HepG2 (cell line): ENCODE measurements around the gene HEPACAM2. TPM values are rescaled to one million over a fixed set of nuclear protein-coding genes. Genes with fewer than 3 reads are reported as not detected.

Source experiments
- ATAC-seq: fragments of 200-7000 bp; cut with Tn5 transposase; 3 replicates; pipeline ENCODE4 v1.9.1; 2020; ENCODE audit warnings: mild to moderate bottlenecking, moderate library complexity
- BruUV-seq: library from RNA; stranded (reverse); fragments of 400-500 nt; replicated peaks from 2 replicates; lab custom pipeline; 2021; lab: Mats Ljungman, UMichigan
- CTCF ChIA-PET: fragments of 300-600 bp; formaldehyde crosslinking; extraction: SDS; loops from one replicate; lab custom pipeline; 2021; ENCODE audit warnings: low total read pairs, inconsistent platforms, low intra/inter-chr PET ratio; lab: Yijun Ruan, JAX
- POLR2A ChIA-PET: fragments of 350-600 bp; sonication (Branson Sonifier 250); formaldehyde crosslinking; loops from one replicate; lab custom pipeline; 2020; ENCODE audit warnings: antibody characterized with exemption, inconsistent platforms; lab: Yijun Ruan, JAX
- DNase-seq: peaks from one replicate; pipeline ENCODE4 v3.0.0-alpha.2; 2015; ENCODE audit warnings: low spot score
- FAIRE-seq: peaks from 3 replicates; lab custom pipeline; 2011; peaks lifted over from hg19 to GRCh38; lab: Jason Lieb, UNC
- H2AFZ ChIP-seq: one replicate; pipeline ENCODE4 v1.6.1; 2011; ENCODE audit warnings: low read length, inconsistent platforms
- H3K27ac ChIP-seq: fragments of 300-600 bp; 3 replicates; pipeline ENCODE4 v1.8.0; 2011; ENCODE audit warnings: mixed run types, mild to moderate bottlenecking, mixed read lengths, low read length, inconsistent platforms; ENCODE audit not compliant: insufficient read depth; ENCODE audit errors: extremely low read length
- H3K27me3 ChIP-seq, 2 experiments: fragments of 200-600 bp in 1 of 2; 2 replicates in 1 of 2; 3 replicates in 1 of 2; pipeline versions ENCODE4 v1.6.0 to v1.8.0; 2011; ENCODE audit warnings: low read length in 2 of 2, mild to moderate bottlenecking in 2 of 2, moderate library complexity in 2 of 2, inconsistent platforms in 1 of 2; ENCODE audit not compliant: insufficient read depth in 2 of 2, control insufficient read depth in 1 of 2
- H3K36me3 ChIP-seq, 2 experiments: fragments of 200-600 bp in 1 of 2; replicated peaks in 1 of 2; 2 replicates in 1 of 2; 3 replicates in 1 of 2; pipeline versions ENCODE4 v1.5.1 to v1.8.0; 2011; ENCODE audit warnings: low read length in 2 of 2, inconsistent platforms in 1 of 2; ENCODE audit not compliant: insufficient read depth in 2 of 2, control insufficient read depth in 1 of 2
- H3K4me1 ChIP-seq: 2 replicates; pipeline ENCODE4 v1.5.1; 2012; ENCODE audit warnings: low read length, inconsistent platforms; ENCODE audit not compliant: insufficient read depth
- H3K4me2 ChIP-seq: 2 replicates; pipeline ENCODE4 v1.6.0; 2011; ENCODE audit warnings: low read depth, low read length, inconsistent platforms
- H3K4me3 ChIP-seq, 3 experiments: fragments of 200-600 bp in 1 of 3; sonication (generic), shearing (Covaris generic) in 1 of 3; replicated peaks in 1 of 3; 2 replicates each; pipeline ENCODE4 v1.5.1; 2011 to 2016; ENCODE audit warnings: low read length in 3 of 3, inconsistent platforms in 2 of 3, low read depth in 2 of 3, mild to moderate bottlenecking in 2 of 3, control low read depth in 1 of 3, mixed read lengths in 1 of 3; ENCODE audit not compliant: insufficient read depth in 1 of 3
- H3K79me2 ChIP-seq: one replicate; pipeline ENCODE4 v1.6.1; 2011; ENCODE audit warnings: low read length, inconsistent platforms; ENCODE audit not compliant: insufficient read depth
- H3K9ac ChIP-seq: 2 replicates; pipeline ENCODE4 v1.6.0; 2011; ENCODE audit warnings: mild to moderate bottlenecking, low read depth, low read length, inconsistent platforms; ENCODE audit not compliant: insufficient read depth
- H3K9me3 ChIP-seq: 2 replicates; pipeline ENCODE4 v1.5.1; 2012; ENCODE audit warnings: mild to moderate bottlenecking, low read length
- H4K20me1 ChIP-seq: 2 replicates; pipeline ENCODE4 v1.6.0; 2011; ENCODE audit warnings: inconsistent platforms, mild to moderate bottlenecking, low read length, moderate library complexity; ENCODE audit not compliant: insufficient read depth
- BRF2 ChIP-seq: sonication (generic); formaldehyde crosslinking; IDR thresholded peaks from 2 replicates; pipeline ENCODE4 v1.8.1; 2022; ENCODE audit warnings: mild to moderate bottlenecking, missing genetic modification reagents
- KDM3A ChIP-seq: IDR thresholded peaks from 2 replicates; pipeline ENCODE4 v1.6.1; 2018; ENCODE audit warnings: low read depth, missing compliant biosample characterization
- ZNF10 ChIP-seq: sonication (generic); formaldehyde crosslinking; IDR thresholded peaks from 2 replicates; pipeline ENCODE4 v1.4.0; 2020; ENCODE audit warnings: mild to moderate bottlenecking, low read depth, missing genetic modification reagents, borderline replicate concordance
- ZNF296 ChIP-seq: sonication (generic); formaldehyde crosslinking; conservative IDR thresholded peaks from 2 replicates; pipeline ENCODE4 v1.5.0; 2020; ENCODE audit warnings: mild to moderate bottlenecking, missing genetic modification reagents
- ZSCAN12 ChIP-seq: sonication (generic); formaldehyde crosslinking; IDR thresholded peaks from 2 replicates; pipeline ENCODE4 v1.9.0; 2021; ENCODE audit warnings: mild to moderate bottlenecking, missing genetic modification reagents
- WGBS: methylation state at CpG from one replicate; pipeline ENCODE4 v1.1.6; 2017; ENCODE audit warnings: low lambda C conversion rate; 5-methylcytosine and 5-hydroxymethylcytosine counted together
- in situ Hi-C: cut with HindIII; loops from 2 replicates; pipeline ENCODE4 v1.10.0; 2017; ENCODE audit warnings: low pct_unique_long_range_greater_than_20kb; ENCODE audit not compliant: extremely low pct_ligation_motif_present
- intact Hi-C: fragments of 100-400 bp; cut with micrococcal nuclease; formaldehyde crosslinking; loops from one replicate; pipeline ENCODE4 v1.10.0; 2022; ENCODE audit not compliant: unreplicated experiment
- polyA plus RNA-seq, 8 experiments: library from polyadenylated mRNA; depleted of rRNA in 3 of 8; stranded (reverse) in 7 of 8; unstranded in 1 of 8; fragments of >200 nt; fragmentation: Illumina TruSeq in 4 of 8; extraction: Trizol in 4 of 8; gene quantifications; 2 replicates each; pipeline versions ENCODE4 v1.2.1 to v1.2.3, GENCODE V29; 2011 to 2016; ENCODE audit warnings: low read depth in 4 of 8, missing spikeins in 1 of 8, mixed read lengths in 1 of 8; ENCODE audit not compliant: insufficient read depth in 1 of 8
- total RNA-seq, 5 experiments: library from RNA; depleted of rRNA; stranded (reverse); fragments of >200 nt; fragmentation: Illumina TruSeq; extraction: Trizol; gene quantifications; 2 replicates each; pipeline ENCODE4 v1.2.3, GENCODE V29; 2016; ENCODE audit warnings: low read depth in 1 of 5
- TF ChIP-seq, protein P1 (sequence below): sonication (generic); formaldehyde crosslinking; IDR thresholded peaks from 2 replicates; pipeline ENCODE4 v1.9.0; 2021; ENCODE audit warnings: missing genetic modification reagents, mild to moderate bottlenecking, borderline replicate concordance

The HEPACAM2 gene
- total and polyA plus RNA-seq, 2 of the 13 experiments (the other 11 are each of a cell fraction or from before 2014, with no cell fraction given) = not detected

- ChIA-PET POLR2A (no interaction called here), CTCF (no interaction called here)
- WGBS = 35% methylated on average over 3 of the region's 3 CpGs
Observed at GRCh38 chr7:93145354-93145753, 80.9 kb downstream of the HEPACAM2 start.

More at GRCh38 chr7:93145354-93145753, 80.9 kb downstream of the HEPACAM2 start:
- Histone ChIP-seq H3K27ac (no peak overlapping the region), H3K27me3 (peaks cover 2 to 3% of the 10 kb centered on the region in 2 experiments; a peak in 2 of 5 replicates), H3K4me3 (no peak overlapping the region), H3K4me1 (no peaks in the 10 kb centered on the region), H3K4me2 (no peak overlapping the region), H3K79me2 (no peaks in the 10 kb centered on the region), H2AFZ (no peak overlapping the region), H3K36me3 (no peaks in the 10 kb centered on the region), H3K9me3 (no peaks in the 10 kb centered on the region), H3K9ac (no peak overlapping the region), H4K20me1 (no peaks in the 10 kb centered on the region)
- DNase-seq (no peak), ATAC-seq (no peak), FAIRE-seq (no peak)
- BruUV-seq = no TSS peak
- TF ChIP-seq, protein P1, sequence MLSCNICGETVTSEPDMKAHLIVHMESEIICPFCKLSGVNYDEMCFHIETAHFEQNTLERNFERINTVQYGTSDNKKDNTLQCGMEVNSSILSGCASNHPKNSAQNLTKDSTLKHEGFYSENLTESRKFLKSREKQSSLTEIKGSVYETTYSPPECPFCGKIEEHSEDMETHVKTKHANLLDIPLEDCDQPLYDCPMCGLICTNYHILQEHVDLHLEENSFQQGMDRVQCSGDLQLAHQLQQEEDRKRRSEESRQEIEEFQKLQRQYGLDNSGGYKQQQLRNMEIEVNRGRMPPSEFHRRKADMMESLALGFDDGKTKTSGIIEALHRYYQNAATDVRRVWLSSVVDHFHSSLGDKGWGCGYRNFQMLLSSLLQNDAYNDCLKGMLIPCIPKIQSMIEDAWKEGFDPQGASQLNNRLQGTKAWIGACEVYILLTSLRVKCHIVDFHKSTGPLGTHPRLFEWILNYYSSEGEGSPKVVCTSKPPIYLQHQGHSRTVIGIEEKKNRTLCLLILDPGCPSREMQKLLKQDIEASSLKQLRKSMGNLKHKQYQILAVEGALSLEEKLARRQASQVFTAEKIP (CRISPR knock-in tag) = no peak
- TF ChIP-seq BRF2 (CRISPR knock-in tag) (no peak), ZNF10 (CRISPR knock-in tag) (no peak), ZSCAN12 (CRISPR knock-in tag) (no peak), ZNF296 (CRISPR knock-in tag) (no peak), KDM3A (no peak)
- in situ Hi-C loops (no loop called here), intact Hi-C loops (no loop called here)
